RWPE1 (cell line): ENCODE results near the gene SENP6.

Source experiments
- CTCF ChIA-PET: fragments of 350-600 bp; sonication (Branson Sonifier 250); formaldehyde crosslinking; extraction: SDS; loops from one replicate; lab custom pipeline; 2021; lab: Yijun Ruan, JAX
- POLR2A ChIA-PET: fragments of 400-600 bp; formaldehyde crosslinking; extraction: SDS; loops from one replicate; lab custom pipeline; 2020; ENCODE audit warnings: antibody characterized with exemption; ENCODE audit not compliant: low non-redundant PET; lab: Yijun Ruan, JAX
- DNase-seq: peaks from one replicate; pipeline ENCODE4 v3.0.0; 2012; ENCODE audit warnings: low spot score
- H3K27ac ChIP-seq: fragments of 450-650 bp; 2 replicates; pipeline ENCODE4 v1.5.1; 2017
- CTCF ChIP-seq: fragments of 450-650 bp; conservative IDR thresholded peaks from 2 replicates; pipeline ENCODE4 v1.5.1; 2017; ENCODE audit warnings: low read depth, mild to moderate bottlenecking

Gene SENP6

GRCh38 chr6:75608304-75608703, 6.6 kb downstream of the SENP6 start:
- DNase-seq: no peak
- H3K27ac ChIP-seq: no peak overlapping the region
- no peak for TF ChIP-seq CTCF
- ChIA-PET CTCF (no interaction called here), POLR2A (no interaction called here)

- ChIA-PET POLR2A (no interaction called here), CTCF (no interaction called here)
- no peak for DNase-seq
- no peak overlapping the region for H3K27ac ChIP-seq
- no peak for TF ChIP-seq CTCF
These were observed 7.4 kb downstream of the SENP6 start for GRCh38 chr6:75608956-75609533.

- ChIA-PET POLR2A (no interaction called here), CTCF (no interaction called here)
- no peak for DNase-seq
- no peak for TF ChIP-seq CTCF
- H3K27ac ChIP-seq: peak overlapping the region; percentile 46; the same call in 1 of the 2 replicates
These were observed 8.2 kb downstream of the SENP6 start for GRCh38 chr6:75609639-75610590.

- no peak for DNase-seq
- no peak for TF ChIP-seq CTCF
These were observed 9.5 kb downstream of the SENP6 start for GRCh38 chr6:75611011-75611701.

GRCh38 chr6:75611702-75612375, 10.2 kb downstream of the SENP6 start:
- no peak for DNase-seq
- POLR2A ChIA-PET: no interaction called here
- TF ChIP-seq CTCF: no peak
- H3K27ac ChIP-seq: no peak overlapping the region
- CTCF ChIA-PET: no interaction called here

More at GRCh38 chr6:75611011-75611701, 9.5 kb downstream of the SENP6 start:
- ChIA-PET POLR2A (no interaction called here), CTCF (no interaction called here)
- no peak overlapping the region for H3K27ac ChIP-seq

- ChIA-PET CTCF (no interaction called here), POLR2A (no interaction called here)
- TF ChIP-seq CTCF: no peak
- no peak overlapping the region for H3K27ac ChIP-seq
- no peak for DNase-seq
These were observed 10.8 kb downstream of the SENP6 start for GRCh38 chr6:75612434-75612833.
